B cell (primary cell): ENCODE results near the gene CTNNA2. TPM values are rescaled to one million over a fixed set of nuclear protein-coding genes. Genes with fewer than 3 reads are reported as not detected.

Experiments
- ATAC-seq: fragments of 200-7000 bp; cut with Tn5 transposase; one replicate; pipeline ENCODE4 v1.10.0; 2021; ENCODE audit warnings: low read depth, mild to moderate bottlenecking, moderate number of reproducible peaks, moderate library complexity
- CTCF ChIA-PET: fragments of 350-600 bp; sonication (Branson Sonifier 250); formaldehyde crosslinking; loops from one replicate; lab custom pipeline; 2021; ENCODE audit warnings: antibody characterized with exemption, inconsistent platforms; lab: Charles Lee
- POLR2A ChIA-PET: fragments of 350-600 bp; sonication (Branson Sonifier 250); formaldehyde crosslinking; loops from one replicate; lab custom pipeline; 2021; ENCODE audit warnings: antibody characterized with exemption; lab: Charles Lee
- DNase-seq: peaks from one replicate; pipeline ENCODE4 v3.0.0; 2013
- H2AFZ ChIP-seq: 2 replicates; pipeline ENCODE4 v1.6.1; 2012; ENCODE audit warnings: mild to moderate bottlenecking, low read depth, low read length; ENCODE audit not compliant: insufficient read depth, poor library complexity, severe bottlenecking
- H3K27ac ChIP-seq, 2 donors: 1 replicate in 1 of 2; 2 replicates in 1 of 2; pipeline ENCODE4 v1.5.1; 2012 to 2013; ENCODE audit warnings: low read length in 2 of 2, mild to moderate bottlenecking in 2 of 2, moderate library complexity in 1 of 2
- H3K27me3 ChIP-seq, 4 experiments: fragments of 200-600 bp in 1 of 4; sonication (generic) in 1 of 4; replicated peaks in 1 of 4; 1 replicate in 2 of 4; 2 replicates in 2 of 4; pipeline versions ENCODE4 v1.6.1 to v1.7.0; 2013 to 2016; ENCODE audit warnings: low read length in 3 of 4, mild to moderate bottlenecking in 2 of 4, mixed read lengths in 1 of 4, moderate library complexity in 1 of 4; ENCODE audit not compliant: insufficient read depth in 4 of 4, control insufficient read depth in 3 of 4; ENCODE audit errors: control extremely low read depth in 1 of 4
- H3K36me3 ChIP-seq, 2 experiments: replicated peaks in 1 of 2; 1 replicate in 1 of 2; 2 replicates in 1 of 2; pipeline versions ENCODE4 v1.6.1 to v1.7.1; 2013; ENCODE audit warnings: low read length in 1 of 2; ENCODE audit not compliant: insufficient read depth in 2 of 2, control insufficient read depth in 1 of 2; ENCODE audit errors: control extremely low read depth in 1 of 2, extremely low read depth in 1 of 2
- H3K4me1 ChIP-seq, 2 donors: fragments of 200-600 bp in 1 of 2; sonication (generic) in 1 of 2; 1 replicate in 1 of 2; 2 replicates in 1 of 2; pipeline versions ENCODE4 v1.5.1 to v1.6.1; 2013 to 2017; ENCODE audit warnings: low read length in 2 of 2; ENCODE audit not compliant: control insufficient read depth in 2 of 2, insufficient read depth in 2 of 2
- H3K4me2 ChIP-seq: replicated peaks from 2 replicates; pipeline ENCODE3; 2012; ENCODE audit warnings: mild to moderate bottlenecking, low read depth, low read length; ENCODE audit not compliant: poor library complexity, severe bottlenecking
- H3K4me3 ChIP-seq, 5 experiments: fragments of 200-600 bp in 1 of 5; sonication (generic) in 1 of 5; 1 replicate in 3 of 5; 2 replicates in 2 of 5; pipeline versions ENCODE4 v1.5.1 to v1.7.0; 2011 to 2016; ENCODE audit warnings: low read length in 4 of 5, mild to moderate bottlenecking in 4 of 5, low read depth in 2 of 5, control low read depth in 1 of 5, moderate library complexity in 1 of 5; ENCODE audit not compliant: insufficient read depth in 1 of 5; ENCODE audit errors: control extremely low read depth in 1 of 5, extremely low read depth in 1 of 5
- H3K79me2 ChIP-seq: fragments of 200-600 bp; sonication (generic); one replicate; pipeline ENCODE4 v1.6.0; 2016; ENCODE audit warnings: low read length; ENCODE audit not compliant: control insufficient read depth, insufficient read depth
- H3K9ac ChIP-seq: fragments of 200-600 bp; sonication (generic); 2 replicates; pipeline ENCODE4 v1.6.1; 2017; ENCODE audit warnings: mild to moderate bottlenecking, low read length, moderate library complexity
- H3K9me3 ChIP-seq, 3 donors: one replicate each; pipeline versions ENCODE4 v1.6.1 to v1.7.1; 2013; ENCODE audit warnings: low read length in 2 of 3; ENCODE audit not compliant: control insufficient read depth in 2 of 3, insufficient read depth in 1 of 3; ENCODE audit errors: control extremely low read depth in 1 of 3
- H4K20me1 ChIP-seq: 2 replicates; pipeline ENCODE4 v1.6.0; 2012; ENCODE audit warnings: mild to moderate bottlenecking, low read length; ENCODE audit not compliant: insufficient read depth, control insufficient read depth, poor library complexity, severe bottlenecking
- H3K27ac Mint-ChIP-seq: one replicate; pipeline ENCODE4 v1.8.0; 2021; ENCODE audit warnings: mixed read lengths
- H3K27me3 Mint-ChIP-seq: one replicate; pipeline ENCODE4 v1.8.0; 2021; ENCODE audit warnings: mixed read lengths
- H3K4me1 Mint-ChIP-seq: one replicate; pipeline ENCODE4 v1.8.0; 2021; ENCODE audit warnings: mixed read lengths
- H3K4me3 Mint-ChIP-seq: one replicate; pipeline ENCODE4 v1.8.0; 2021; ENCODE audit warnings: mixed read lengths
- H3K9me3 Mint-ChIP-seq: one replicate; pipeline ENCODE4 v1.8.0; 2022; ENCODE audit warnings: mixed read lengths; ENCODE audit not compliant: insufficient read depth
- EZH2 ChIP-seq: IDR thresholded peaks from 2 replicates; pipeline ENCODE4 v1.6.1; 2012; ENCODE audit warnings: borderline replicate concordance, low read depth, mild to moderate bottlenecking, moderate library complexity, low read length; ENCODE audit not compliant: insufficient read depth, poor library complexity, severe bottlenecking
- WGBS: methylation state at CpG from one replicate; pipeline ENCODE4 v1.1.5; 2013; ENCODE audit warnings: missing lambda C conversion rate; ENCODE audit not compliant: insufficient coverage; 5-methylcytosine and 5-hydroxymethylcytosine counted together
- intact Hi-C: fragments of 100-400 bp; cut with micrococcal nuclease; formaldehyde crosslinking; loops from one replicate; pipeline ENCODE4 v1.10.0; 2022
- polyA plus RNA-seq: library from polyadenylated mRNA; depleted of rRNA; stranded (reverse); fragments of >200 nt; gene quantifications from 2 replicates; pipeline ENCODE4 v1.2.3, GENCODE V29; 2012
- total RNA-seq, 2 donors: library from RNA; stranded (reverse); fragments of 120-200 nt in 1 of 2; gene quantifications; 1 replicate in 1 of 2; 2 replicates in 1 of 2; pipeline versions ENCODE4 v1.2.3 to v1.2.4, GENCODE V29; 2013 to 2022
- TF ChIP-seq, protein P1 (sequence below): fragments of 200-600 bp; IDR thresholded peaks from one replicate; pipeline ENCODE4 v1.8.0; 2022; ENCODE audit warnings: antibody characterized with exemption, mild to moderate bottlenecking

CTNNA2 gene
- total and polyA plus RNA-seq, 2 donors (not counting 1 experiment from before 2014, with no cell fraction given), result not detected

DNA sequence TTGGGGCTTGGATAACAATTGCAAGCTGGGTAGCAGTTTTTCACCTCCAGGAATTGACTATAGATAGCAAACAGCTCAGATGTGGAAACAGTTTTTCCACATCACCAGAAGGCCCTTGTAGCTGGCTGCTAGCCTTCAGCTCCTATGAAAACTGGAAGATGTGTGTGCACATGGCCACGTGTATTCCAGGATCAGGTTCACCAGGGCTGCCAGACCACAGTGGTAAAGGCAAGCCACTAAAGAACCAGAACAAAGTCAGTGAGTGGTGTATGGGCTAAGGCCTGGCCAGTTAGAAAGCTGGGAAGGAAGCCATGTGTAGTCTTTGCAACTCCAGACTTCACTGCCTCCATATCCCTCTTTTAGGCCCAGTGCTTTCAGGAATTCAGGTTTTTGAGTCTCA is 778.8 kb downstream of the CTNNA2 start:
- Histone ChIP-seq H3K9me3 (no peaks in the 10 kb centered on the region), H3K4me1 (no peaks in the 10 kb centered on the region), H3K9ac (no peak overlapping the region), H4K20me1 (no peaks in the 10 kb centered on the region), H3K79me2 (no peaks in the 10 kb centered on the region), H3K27me3 (no peaks in the 10 kb centered on the region), H2AFZ (no peak overlapping the region), H3K4me2 (no peak overlapping the region), H3K4me3 (no peak overlapping the region), H3K36me3 (no peaks in the 10 kb centered on the region), H3K27ac (no peak overlapping the region)
- Mint-ChIP-seq H3K4me3 (no peak overlapping the region), H3K27ac (no peak overlapping the region), H3K9me3 (peaks cover 5% of the 10 kb centered on the region), H3K27me3 (no peaks in the 10 kb centered on the region), H3K4me1 (no peaks in the 10 kb centered on the region)
- TF ChIP-seq, protein P1, sequence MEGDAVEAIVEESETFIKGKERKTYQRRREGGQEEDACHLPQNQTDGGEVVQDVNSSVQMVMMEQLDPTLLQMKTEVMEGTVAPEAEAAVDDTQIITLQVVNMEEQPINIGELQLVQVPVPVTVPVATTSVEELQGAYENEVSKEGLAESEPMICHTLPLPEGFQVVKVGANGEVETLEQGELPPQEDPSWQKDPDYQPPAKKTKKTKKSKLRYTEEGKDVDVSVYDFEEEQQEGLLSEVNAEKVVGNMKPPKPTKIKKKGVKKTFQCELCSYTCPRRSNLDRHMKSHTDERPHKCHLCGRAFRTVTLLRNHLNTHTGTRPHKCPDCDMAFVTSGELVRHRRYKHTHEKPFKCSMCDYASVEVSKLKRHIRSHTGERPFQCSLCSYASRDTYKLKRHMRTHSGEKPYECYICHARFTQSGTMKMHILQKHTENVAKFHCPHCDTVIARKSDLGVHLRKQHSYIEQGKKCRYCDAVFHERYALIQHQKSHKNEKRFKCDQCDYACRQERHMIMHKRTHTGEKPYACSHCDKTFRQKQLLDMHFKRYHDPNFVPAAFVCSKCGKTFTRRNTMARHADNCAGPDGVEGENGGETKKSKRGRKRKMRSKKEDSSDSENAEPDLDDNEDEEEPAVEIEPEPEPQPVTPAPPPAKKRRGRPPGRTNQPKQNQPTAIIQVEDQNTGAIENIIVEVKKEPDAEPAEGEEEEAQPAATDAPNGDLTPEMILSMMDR, result no peak
- TF ChIP-seq EZH2, result no peak
- ChIA-PET CTCF (no interaction called here), POLR2A (no interaction called here)
- no peak for DNase-seq
- ATAC-seq, result no peak
- WGBS, result 55% methylated on average over 1 of the region's 1 CpG
- intact Hi-C loops, result no loop called here

DNA sequence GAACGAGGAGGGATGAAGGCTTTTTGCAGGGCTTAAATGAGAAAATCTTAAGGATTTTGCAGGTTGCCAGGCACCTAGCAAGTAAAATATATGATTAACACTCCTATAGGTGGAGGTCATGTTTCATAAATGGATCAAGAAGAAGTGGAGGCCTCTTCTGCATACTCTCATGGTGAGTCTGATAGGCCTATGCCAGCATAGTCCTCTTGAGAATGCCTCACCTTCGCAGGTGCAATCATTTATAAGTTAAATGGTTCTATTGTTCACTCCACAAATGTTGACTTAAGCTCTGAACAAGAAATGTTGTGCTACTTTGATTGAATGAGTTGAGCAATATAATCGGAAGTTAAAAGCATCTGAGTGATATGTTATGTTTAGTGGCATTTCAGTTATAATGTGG is 779.6 kb downstream of the CTNNA2 start:
- CTCF ChIA-PET, result no interaction called here
- TF ChIP-seq, protein P1, result no peak
- TF ChIP-seq EZH2, result no peak
- H4K20me1 ChIP-seq, result no peaks in the 10 kb centered on the region
- H3K4me3 ChIP-seq, result no peak overlapping the region
- Mint-ChIP-seq H3K4me3 (no peak overlapping the region), H3K27ac (no peak overlapping the region), H3K9me3 (peaks cover 5% of the 10 kb centered on the region), H3K4me1 (no peaks in the 10 kb centered on the region), H3K27me3 (no peaks in the 10 kb centered on the region)
- POLR2A ChIA-PET, result no interaction called here
- no CpG with 5 or more reads among the region's 3 CpGs for WGBS
- ATAC-seq (no peak), DNase-seq (no peak)
- no peak overlapping the region for H3K27ac ChIP-seq
- H3K36me3 ChIP-seq, result no peaks in the 10 kb centered on the region
- no peaks in the 10 kb centered on the region for H3K9me3 ChIP-seq
- H3K79me2 ChIP-seq, result no peaks in the 10 kb centered on the region
- no peaks in the 10 kb centered on the region for H3K4me1 ChIP-seq
- intact Hi-C loops, result no loop called here
- no peaks in the 10 kb centered on the region for H3K27me3 ChIP-seq
- H2AFZ ChIP-seq, result no peak overlapping the region
- H3K9ac ChIP-seq, result no peak overlapping the region
- H3K4me2 ChIP-seq, result no peak overlapping the region
